GM18508 (cell line): ENCODE data around the gene LIPC.

Source experiments
- ATAC-seq: cut with Tn5 transposase; IDR thresholded peaks from one replicate; pipeline ENCODE4 v1.9.1; 2021; ENCODE audit warnings: moderate number of reproducible peaks; ENCODE audit not compliant: insufficient read depth, unreplicated experiment

Gene LIPC

DNA sequence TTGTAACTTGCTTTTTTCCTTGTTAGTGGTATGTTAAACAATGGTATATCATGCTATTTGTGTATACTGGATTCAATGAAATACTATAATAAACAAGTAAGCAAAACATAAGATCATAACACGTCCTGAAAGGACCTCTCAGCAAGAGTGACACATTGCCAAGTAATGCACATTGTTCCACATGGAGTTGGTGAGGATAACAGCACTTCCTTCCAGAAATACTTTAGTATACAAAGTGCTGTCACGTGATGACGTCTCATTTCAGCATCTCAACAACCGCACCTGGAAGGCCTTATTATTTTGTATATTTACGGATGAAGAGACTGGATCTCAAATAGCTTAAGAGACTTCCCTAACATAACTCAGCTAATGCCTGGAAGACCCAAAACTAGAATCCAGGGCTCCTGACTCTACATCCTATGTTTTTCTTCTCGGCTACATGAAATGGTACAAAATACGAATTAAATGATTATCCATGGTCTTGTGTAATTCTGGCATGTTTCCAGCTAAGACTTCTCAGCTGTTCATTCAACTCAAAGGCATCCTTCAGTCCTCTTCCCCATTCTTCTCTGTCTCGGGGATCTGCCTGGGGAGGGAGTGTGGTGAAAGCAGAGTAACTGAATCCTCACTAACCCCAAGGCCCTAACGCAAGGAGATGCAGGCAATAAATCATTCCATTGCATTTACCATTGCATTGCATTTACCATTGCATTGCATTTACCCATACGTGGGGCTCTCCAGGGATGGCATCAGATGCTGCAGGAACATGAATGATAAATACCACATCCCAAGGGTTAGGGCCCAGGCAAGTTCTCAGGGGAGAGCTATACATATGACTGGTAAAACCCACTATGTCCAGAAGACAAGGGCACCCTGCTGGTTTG lies 79.2 kb downstream of the LIPC start:
- no peak for ATAC-seq

DNA sequence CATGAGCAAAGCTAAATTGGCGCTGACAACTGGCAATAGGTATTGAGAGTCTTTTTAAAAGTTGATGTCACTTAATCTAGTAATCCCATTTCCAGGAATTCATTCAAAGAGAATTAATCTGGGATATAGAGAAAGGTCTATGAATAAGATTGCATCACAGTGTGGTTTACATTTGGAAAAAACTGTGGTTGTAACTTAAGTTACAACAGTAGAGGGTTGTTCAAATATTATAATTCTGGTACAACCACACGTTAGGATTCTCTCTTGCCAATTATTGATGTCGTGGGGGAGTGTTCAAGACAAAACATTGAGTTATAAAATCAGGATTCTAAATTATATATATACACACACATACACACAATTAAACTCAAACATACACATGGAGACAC lies 79.8 kb downstream of the LIPC start:
- ATAC-seq: no peak

DNA sequence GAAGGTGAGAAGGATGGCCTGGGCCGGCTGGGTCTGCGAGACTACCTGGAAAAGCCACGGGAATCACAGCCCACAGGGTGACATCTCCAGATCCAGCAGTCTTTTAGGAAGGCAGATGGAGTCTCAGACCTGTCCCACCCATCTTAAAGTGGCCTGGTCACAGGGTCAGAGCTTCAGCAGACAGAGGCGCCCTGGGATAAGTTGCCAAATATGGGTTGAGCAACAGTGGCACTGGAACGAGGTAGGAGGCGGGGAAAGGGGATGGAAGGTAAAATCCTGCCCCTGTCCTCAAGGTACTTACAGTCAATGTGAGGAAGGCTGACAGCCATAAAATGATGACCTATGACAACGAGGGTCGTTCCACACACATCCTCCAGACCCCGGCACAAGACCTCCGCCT lies 80.7 kb downstream of the LIPC start:
- no peak for ATAC-seq

DNA sequence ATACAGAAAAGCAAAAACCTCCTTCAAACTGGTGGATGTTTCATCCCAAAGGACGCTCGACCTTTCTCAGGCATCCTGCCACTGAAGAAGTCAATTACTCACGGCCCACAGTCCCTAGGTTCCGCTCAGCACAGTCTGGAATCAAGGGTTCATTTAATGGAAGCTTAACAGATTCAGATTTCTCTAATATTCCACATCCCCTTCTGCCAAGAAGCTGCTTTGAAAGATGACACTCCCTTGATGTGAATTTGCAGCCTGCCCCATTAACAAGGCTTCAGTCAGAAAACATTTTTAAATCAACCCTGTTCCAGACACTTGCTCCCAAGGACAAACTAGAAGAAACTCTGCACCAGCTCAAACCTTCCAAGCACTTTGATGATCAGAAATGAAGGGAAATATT lies 81.2 kb downstream of the LIPC start:
- ATAC-seq: no peak

DNA sequence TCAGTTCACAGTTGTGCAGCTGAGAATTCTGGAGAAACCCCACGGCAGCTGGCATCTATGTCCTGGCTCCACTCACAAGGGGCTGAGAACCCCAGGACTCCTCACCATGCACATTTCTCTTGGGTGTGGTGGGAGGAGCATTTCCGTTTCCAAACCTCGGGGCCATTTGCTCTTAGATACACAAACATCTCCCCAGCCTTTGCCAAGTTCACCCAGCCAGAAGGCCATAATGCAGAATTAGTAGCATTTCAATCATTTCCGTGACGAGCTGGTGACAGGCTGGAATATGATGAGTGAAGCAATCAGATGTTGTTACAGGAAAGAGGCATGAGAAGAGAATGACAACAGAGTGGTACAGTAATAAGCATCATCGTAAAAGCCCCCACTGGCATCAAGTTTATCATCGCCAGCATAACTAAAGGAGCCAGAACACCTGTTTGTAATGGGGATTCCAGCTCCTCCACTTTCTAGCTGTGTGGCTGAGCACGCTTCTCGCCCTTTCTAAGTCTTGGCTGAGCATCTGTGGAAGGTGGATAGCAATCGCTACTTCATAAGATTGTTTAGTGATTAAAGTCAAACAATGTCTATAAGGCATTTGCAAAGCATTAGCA lies 82.0 kb downstream of the LIPC start:
- no peak for ATAC-seq

DNA sequence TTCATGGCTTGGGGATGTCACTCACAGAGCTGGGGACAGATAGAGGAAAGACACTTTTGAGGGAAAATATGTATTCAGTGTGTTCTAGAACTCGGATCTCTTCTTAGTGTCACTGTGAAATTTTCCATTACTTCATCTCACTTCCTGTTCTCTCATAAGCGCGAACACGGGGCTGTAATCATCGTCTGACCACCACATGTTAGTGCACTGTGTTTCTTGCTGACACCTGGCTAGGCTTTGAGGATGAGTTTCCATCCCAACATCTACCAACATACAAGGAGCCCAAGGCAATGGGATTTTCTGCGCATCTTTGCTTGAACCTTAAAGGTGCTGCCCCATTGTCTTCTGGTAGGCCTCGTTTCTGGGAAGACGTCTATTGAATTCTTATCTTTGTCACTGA lies 84.0 kb downstream of the LIPC start:
- ATAC-seq: no peak

DNA sequence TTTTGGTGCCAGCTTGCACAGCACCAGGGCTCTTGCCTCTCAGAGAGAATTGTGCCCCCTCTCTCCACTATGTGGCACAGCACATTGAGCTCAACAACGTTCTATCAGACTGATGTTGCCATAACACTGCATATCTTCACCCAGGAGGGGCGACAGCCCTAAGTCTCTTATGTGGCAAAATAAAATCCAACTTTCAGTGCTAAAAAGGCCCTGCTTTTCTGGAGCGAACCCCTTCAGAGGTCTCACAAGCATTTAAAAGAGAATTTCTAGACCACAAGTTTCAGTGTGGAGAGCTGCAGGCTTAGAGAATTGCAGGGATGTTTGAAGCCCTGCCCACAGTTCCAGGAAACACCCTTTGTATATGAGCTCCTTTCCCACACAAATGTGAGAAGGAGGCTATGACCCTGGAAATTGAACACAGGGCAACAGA lies 85.5 kb downstream of the LIPC start:
- ATAC-seq: no peak

DNA sequence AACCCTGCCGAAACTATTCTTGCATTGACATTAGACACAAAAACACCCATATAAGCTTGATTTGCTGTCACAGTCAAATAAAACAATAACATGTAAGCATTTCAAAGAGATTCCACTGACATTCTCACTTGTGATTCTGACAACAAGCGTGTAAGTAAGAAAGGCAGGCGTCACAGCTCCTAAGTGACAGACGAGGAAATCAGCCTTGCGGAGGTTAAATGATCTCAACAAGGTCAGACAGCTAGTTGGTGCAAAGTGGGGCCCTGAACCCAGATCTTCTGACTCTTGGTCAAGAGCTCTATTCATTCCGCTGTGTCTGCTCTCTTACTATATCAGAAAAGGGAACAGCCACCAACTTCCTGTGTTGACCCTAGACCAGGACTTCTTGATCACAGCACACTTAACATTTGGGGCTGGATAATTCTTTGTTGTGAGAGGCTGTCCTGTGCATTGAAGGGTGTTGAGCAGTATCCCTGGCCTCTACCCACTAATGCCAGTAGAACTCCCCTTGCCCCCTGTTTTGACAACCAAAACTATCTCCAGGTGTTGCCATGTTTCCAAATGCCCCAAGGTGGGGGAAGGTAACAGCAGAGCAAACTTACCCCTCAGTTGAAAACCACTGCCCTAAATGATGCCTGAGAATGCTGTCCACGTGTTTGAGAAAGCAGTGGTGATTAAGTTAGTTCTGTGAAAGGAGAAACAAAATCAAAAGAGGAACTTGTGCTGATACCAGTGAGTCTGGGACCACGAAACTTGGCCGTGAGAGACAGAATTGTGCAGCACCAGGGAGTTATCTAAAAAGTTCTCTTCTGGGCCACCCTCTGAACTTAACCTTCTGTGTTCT lies 86.1 kb downstream of the LIPC start:
- no peak for ATAC-seq

DNA sequence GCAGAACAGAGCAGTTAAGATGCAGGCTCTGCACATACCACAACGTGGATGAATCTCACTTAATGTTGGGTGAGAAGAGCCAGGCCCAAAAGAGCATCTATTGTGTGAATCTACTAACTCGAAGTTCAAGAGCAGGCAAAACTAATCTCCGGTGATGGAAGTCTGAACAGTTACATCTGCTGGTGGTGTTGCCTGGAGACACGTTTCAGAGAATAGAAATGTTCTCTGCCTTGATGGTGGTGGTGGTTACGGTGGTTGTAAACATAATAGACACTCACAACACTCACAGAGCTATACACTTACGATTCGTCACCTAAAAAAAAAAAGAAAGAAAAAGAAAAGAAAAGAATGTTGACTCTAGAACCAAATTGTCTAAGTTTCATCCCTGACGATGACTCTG lies 86.8 kb downstream of the LIPC start:
- no peak for ATAC-seq

DNA sequence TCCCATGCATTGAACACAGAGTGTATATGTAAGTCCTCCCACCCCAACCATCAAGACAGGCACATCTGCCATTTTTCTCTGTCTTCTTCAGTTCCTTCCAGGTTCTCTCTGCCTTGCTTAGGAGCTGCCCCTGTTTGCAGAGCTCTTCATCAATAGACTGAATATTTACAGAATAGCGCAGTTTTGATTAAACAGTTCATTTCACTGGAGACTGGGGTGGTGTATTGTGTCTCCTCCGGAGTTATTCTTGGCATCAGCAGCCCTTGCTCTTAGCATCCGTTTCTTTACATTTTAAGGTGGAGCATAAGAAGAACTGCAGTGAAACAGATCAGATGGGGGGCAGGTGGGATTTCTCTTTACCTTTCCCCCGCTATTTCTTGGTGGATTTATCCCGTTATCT lies 87.7 kb downstream of the LIPC start:
- no peak for ATAC-seq

DNA sequence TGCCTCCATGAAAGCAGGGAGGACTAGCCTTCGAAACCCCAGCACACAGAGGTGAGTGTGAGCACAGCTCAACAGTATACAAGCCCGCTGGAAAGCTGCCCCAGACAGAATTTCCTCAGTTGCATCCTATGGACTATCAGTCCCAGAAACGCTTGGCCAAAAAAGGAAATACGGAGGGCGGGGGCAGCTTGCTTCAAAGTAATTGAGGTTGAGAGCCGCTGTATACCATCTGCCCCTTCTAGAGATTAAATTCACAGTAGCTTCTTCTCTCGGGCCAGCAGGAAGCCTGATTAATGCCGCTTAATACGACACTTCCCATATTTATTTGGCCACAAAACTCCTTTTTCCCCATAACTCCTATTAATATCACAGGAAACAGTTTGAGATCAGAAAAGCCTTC lies 88.7 kb downstream of the LIPC start:
- ATAC-seq: no peak

DNA sequence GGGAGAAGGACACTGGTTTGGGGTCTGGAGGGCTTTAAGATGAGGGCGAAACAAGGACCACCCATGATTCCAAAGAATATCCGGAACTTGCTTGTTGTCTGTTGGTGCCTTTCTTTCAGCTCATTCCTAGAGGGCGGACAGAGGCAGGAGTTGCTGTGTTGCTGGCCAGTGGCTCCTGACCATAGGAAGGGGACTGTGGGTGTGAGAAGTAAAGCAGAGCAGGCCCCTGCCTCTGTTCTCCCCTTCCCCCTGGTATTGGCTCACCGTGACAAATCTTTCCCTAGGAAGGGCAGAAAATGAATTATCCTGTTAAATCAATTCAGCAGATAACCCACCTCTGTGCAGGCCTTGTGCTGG lies 89.1 kb downstream of the LIPC start:
- ATAC-seq: no peak

DNA sequence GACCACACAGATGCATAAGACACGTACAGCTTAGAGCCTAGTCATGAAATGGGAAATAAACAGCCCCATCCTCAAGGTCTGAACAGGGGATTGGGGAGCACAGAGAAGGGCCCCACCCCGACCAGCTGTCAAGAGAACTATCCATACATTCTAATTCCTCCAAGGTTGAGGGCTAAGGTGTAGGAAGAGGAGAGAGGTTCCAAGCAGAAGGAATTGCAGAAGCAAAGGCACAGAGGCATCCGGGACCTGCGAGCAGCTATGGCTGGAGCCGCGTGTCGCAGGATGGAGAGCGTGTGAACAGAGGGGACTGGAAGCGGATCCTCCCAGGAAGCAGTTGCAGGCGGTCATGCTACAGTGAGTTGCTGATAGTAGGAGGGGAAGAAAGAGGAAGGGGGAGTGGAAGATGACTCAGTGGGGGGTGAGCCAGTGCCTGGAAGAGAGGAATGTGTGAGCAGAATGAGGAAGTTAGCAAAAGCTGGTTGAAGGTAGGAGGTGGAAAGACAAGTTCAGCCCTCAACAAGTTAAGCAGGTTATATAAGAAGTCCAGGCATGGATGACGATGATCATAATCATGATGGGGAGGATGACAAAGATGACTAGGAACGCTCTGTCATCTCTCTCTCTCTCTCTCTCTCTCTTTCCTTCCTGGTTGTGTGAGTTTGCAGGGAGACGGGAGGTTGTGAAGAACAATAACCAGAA lies 89.7 kb downstream of the LIPC start:
- ATAC-seq: no peak

DNA sequence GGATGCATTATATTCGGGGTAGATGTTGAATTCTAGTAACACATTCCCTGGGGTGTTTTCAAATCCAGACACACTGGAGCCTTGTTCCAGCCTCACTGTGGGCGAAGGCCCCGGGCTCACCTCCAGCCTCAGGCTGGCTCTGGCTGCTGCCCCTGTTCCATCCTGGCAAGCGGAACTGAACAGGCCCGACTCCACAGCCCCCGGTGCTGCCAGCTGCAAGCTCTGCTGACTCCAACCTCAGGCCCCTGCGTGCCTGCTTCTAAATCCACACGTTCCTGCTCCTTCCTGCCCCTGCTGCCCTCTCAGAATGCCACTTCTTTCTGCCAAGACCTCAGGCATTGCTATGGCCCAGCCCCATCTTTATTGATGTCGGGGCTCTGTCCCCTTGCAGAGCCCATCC lies 90.6 kb downstream of the LIPC start:
- ATAC-seq: no peak

DNA sequence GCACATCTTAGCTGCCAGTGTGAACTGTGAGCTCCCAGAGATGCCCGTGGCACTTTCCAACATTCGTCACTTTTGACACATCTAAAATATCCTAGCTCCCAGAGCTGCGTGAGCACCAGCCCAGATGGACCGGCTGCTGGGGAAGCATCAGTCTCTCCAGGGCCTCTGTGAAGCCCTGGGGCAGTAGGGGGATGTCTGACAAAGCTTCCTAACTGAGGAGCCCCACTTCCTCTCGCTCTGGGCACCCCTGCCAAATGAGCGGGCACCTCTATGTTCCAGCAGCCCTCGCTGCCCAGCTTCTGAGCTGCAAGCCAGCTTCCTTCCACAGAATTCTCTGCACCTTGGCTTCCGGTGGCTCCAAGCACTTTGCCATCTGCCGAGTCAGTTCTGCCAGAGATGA lies 91.1 kb downstream of the LIPC start:
- ATAC-seq: no peak

DNA sequence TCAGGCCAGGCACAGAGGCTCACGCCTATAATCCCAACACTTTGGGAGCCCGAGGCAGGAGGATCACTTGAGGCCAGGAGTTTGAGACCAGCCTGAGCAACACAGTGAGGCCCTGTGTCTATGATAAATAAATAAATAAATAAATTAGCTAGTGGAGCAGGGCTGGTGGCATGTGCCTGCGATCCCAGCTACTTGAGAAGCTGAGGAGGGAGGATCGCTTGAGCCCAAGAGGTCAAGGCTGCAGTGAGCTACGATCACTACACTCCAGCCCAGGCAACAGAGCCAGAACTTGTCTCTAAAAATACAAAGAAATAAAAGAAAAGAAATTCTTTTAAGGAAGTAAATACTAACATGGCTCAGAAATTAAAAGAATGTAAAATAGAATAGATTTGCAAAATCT lies 91.8 kb downstream of the LIPC start:
- no peak for ATAC-seq

DNA sequence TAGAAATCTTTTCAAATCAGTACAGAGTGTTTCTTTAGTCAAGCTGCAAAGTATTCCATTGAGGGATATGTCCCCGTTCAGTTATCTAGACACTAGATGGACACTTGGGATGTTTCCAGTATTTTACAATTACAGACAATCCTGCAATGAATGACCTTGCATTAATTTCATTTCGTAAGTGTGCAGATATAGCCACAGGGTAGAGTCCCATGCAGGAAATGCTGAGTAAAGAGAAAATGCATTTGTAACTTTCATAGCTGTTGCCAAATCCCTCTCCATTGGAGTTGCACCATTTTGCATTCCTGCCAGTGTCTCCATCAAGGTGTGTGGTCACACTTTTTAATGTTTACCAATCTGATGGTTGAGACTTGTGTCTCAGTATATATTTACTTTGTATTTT lies 92.5 kb downstream of the LIPC start:
- ATAC-seq: no peak

DNA sequence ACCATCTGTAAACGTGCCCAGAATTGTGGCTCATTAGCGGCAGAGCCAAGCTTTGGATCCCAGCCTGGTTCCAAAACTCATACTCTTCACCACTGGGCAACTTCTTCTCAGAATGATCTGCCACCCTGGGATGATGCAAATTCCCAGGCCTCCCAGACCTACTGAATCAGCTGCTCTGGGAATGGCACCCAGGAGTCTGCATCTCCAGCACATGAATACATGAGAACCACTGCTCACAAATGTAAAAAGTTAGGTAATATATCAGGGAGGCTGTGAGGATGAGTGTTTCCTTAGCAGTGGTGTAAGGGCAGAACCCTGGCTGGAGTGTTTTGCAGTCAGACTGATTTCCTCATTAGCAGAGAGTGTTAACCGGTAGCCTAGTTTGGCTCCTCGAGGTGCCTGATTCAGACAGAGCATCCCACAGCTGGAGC lies 94.2 kb downstream of the LIPC start:
- no peak for ATAC-seq

DNA sequence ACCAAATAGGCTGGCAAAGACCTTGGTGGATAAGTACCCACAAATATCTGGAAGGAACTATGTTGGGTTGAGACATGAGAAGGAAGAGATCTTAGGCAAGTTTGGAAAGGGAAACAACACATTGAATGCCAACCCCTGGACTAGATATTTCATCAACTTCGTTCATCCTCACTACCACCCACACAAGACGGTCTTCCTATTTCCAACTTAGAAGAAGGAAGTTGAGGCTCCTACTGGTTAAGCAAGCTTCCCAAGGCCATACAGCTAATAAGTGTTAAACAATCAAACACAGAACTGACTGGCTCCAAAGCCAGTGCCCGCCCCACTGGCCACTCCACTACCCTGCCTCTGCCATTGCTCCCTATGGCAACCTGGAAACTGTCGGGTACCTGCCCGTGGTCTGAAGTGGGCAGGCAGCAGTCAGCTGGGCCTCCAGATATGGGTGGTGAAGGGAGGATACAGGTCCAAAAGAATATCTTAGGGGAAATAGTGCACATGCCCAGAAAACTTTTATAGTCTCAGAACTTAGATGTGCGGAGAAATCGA lies 94.9 kb downstream of the LIPC start:
- no peak for ATAC-seq

DNA sequence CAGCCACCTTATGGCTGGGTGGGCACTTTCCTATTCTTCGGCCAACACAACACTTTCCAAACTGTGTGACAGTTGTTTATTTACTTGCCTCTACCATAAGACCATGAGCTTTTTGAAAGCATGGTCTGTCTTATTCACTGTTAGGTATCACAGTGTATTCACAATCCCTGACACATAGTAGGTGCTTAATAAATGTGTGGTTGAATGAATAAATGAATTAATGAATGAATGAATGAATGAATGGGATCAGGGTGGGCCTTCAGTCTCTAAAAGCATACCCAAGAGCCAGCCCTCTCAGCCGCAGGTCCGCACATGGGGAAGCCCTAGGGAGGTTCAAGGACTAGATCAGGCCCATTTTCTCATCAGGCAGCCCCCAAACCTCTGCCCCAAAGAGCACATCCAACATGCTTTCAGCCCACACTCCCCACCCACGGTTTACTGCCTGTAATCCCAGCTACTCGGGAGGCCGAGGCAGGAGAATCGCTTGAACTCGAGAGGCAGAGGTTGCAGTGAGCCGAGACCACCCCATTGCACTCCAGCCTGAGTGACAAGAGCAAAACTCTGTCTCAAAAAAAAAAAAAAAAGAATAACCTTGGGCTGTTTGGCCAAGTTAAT lies 95.9 kb downstream of the LIPC start:
- ATAC-seq: no peak
